SH-SY5Y (cell line): Measurements from ENCODE around the gene LRRC7.

Source experiments
- GATA2 ChIP-seq: IDR thresholded peaks from 2 replicates; pipeline ENCODE4 v1.6.1; 2011; ENCODE audit warnings: mild to moderate bottlenecking, low read depth, low read length
- GATA3 ChIP-seq: IDR thresholded peaks from 2 replicates; pipeline ENCODE4 v1.6.1; 2011; ENCODE audit warnings: low read depth, mild to moderate bottlenecking, low read length, moderate library complexity

DNA sequence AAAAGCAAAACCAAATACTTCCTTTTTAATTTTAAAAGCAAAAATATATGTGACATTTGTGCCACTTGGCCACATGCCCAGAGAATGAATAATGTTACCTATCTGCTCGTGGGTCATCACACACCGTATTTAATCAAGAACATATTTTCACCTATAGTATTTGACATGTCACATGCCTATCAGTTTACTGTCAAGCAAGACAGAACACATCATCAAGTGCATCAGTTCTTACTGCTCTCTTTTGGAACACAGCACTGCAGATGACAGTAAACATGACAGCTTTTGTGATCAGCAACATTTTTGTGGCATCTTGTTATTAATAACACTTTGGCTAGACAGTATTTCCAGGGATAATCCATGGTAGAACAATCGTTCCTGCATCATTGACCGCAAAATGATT, 134.4 kb downstream of the LRRC7 start:
- TF ChIP-seq GATA2 = no peak
- no peak for TF ChIP-seq GATA3
